NCI-H146 (cell line): Measurements from ENCODE around the gene GDF3.
"Not testable (repeated sequence)": the region's sequence is repeated elsewhere in the genome, so short reads cannot be mapped to it uniquely, and the experiment has no call there.

Source experiments
- DNase-seq: peaks from one replicate; lab custom pipeline; 2025; lab: John Stamatoyannopoulos, UW

The GDF3 gene

DNA sequence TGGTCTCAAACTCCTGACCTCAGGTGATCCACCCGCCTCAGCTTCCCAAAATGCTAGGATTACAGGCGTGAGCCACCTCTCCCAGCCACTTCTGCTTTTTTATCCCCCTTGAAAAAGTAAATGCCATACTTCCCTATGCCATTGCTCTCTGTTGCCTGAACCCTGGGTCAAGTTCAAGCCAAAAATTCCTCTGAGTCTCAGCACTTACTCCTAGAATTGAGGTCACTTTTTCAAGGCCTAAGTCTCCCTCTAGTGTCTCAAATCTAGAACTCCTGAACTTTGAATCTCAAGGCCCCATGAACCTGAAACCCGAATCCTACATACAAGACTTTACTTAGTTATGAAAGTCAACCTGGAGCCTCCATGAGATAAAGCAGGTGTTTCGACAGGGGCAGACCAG, 28.4 kb downstream of the GDF3 start:
- no peak for DNase-seq

DNA sequence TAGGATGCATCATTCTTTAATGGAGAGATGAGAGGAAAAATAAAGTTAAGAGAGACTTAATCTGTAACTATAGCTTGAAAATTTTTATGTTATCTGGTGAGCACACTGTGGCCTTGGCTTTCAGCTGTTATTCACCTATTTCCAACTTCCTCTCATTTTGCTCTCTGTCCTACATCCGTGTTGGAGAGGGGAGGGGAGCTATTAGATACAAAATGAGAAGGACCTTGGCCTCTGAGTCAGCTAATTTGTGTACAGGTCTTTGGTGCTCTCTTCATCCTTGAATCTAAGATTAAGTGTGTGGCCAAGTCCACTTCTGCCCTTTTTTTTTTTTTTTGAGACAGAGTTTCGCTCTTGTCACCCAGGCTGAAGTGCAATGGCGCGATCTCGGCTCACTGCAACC, 29.0 kb downstream of the GDF3 start:
- DNase-seq: no peak

DNA sequence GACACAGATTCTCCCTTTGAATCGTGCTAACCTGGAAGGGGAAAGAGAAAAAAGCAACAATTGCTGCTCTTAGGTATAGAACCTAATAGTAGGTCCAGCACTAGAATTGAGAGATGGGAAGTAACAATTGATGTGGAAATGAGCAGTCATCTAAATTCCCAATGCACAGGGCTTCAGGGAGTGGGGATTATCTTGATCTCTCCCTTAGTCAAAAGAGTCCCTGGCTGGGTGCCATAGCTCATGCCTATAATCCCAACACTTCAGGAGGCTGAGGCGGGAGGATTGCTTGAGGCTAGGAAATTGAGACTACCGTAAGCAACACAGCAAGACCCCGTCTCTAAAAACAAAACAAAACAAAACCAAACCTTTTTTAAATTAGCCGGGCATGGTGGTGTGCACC, 33.8 kb downstream of the GDF3 start:
- no peak for DNase-seq

DNA sequence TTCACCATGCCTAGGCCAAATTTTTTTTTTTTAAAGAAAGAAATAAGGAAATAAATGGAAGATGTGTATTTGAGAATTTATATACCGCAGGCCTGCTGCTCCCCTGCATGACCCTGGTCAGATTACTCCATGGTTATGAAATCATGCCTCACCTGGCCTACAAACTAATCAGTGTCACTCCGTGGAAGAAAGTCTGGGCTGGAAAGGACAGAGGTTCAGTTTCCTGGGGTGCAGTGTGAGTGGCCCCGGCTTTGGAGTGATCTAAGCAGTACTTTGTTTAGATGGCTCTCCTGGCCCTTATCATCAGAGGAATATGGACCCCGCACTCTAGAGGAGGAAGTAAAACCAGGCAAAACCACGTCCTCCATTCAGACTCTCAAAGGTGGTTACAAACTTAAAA, 39.5 kb downstream of the GDF3 start:
- no peak for DNase-seq

DNA sequence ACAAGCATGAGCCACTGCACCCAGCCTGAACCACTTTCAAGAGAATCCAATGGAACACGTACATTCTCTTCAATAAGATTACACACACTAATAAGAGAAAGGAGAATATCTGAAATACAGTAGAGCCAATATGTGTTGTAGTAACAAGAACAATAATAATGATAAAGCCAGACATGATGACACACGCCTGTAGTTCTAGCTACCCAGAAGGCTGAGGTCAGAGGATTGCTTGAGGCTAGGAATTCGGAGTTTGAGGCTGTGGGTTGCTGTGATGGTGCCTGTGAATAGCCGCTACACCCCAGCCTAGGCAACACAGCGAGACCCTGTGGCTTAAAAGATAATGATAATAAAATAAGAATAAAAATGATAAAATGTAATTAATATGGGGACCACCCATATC, 45.5 kb downstream of the GDF3 start:
- no peak for DNase-seq

DNA sequence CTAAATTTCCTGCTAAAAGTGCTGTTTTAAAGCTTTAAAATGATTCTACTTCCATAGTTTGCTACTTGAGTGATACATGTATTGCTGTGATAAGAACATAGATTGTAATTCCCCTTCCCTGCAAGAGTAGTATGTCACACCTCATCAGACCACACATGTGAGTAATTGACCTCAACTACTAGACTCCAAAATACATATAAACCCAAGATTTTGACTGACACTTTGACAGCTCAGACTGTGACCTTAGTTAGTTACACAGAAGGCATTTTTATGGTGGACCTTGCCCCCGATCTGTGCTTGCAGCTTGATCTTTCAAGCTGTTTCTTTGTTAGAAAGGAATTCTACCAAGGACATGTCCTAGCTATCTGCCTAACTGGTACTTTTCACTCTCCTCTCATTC, 48.5 kb downstream of the GDF3 start:
- no peak for DNase-seq

DNA sequence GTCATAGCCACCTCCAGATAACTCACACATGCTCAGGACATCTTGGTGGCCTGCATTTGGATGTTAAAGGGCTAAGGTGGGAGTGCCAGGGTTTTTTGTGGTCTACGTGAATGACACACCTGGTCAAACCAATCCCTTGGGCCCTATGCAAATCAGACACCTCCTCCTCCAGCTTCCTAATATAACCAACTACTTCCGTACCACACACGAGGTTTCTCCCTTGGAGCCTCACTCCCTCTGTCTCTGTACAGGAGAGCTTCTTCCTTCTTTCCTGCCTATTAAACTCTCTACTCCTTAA, 49.4 kb downstream of the GDF3 start:
- no peak for DNase-seq

DNA sequence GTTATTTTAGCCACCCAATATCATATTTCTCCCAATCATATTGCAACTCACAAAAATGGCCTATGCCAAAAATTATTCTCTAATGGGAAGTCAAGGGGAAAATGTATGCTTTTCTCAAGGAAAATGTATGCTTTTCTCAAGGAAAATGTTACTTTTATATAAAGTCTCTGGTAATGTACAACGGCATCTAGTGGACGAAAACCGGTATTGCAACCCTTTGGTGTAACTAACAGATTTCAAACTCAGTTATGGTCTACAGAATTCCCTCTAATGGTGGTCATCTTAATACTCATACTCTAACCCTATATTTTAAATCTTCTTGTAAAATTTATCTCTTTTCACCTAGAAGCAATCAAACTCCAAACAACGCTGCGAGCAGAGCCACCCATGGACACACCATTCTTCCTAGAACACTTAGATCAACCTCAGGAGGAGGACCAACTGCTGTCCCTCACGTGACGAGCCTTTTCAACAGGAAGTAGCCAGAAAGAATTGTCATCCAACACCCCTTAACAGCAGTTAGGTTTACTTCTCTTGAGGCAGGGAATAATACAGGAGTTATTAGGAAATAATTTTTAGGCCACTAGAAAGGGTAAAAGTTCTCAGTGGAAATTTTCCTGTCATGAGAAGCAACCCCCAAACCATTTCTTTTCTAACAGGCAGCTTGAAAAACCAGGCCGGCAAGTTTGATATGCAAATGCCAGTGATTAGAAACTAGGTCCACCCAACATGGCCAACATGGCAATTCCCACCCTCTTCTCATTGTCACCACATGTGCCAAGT, 50.0 kb downstream of the GDF3 start:
- peak; percentile 16 for DNase-seq

DNA sequence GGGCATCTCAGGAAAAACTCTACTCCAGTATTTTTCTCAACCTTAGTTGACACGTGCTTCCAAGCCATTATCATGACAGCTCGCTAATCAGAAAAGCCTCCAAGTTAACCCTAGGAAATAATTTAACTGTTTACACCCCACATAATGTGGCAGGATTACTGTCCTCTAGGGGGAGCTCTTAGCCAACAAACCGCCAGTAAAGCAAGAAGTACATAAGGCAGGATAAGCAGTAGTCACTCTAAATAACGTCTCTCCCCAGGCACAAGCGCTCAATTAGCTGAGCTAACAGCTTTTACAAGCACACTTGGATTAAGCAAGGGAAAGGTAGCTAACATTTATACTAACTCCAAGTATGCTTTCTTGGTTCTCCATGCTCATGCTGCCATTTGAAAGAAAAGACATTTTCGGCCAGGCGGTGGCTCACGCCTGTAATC, 52.7 kb downstream of the GDF3 start:
- no peak for DNase-seq

DNA sequence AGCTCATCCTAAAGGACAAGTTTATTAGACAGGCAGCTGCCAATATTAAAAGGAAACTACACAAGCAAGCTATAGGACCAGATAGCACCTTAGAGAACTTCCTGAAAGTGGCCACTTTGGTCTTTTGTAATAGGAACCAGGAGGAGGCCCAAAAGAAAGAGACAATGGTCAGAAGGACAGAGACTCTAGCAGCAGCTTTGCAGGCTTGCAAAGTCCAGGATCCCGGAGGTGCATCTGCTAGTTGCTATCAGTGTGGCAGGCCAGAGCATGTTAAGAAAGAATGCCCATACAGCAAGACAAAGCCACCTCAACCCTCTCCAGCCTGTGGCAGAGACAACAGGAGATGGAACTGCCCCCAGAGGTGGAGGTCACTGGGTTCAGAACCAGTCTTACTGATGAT, 53.3 kb downstream of the GDF3 start:
- no peak for DNase-seq

DNA sequence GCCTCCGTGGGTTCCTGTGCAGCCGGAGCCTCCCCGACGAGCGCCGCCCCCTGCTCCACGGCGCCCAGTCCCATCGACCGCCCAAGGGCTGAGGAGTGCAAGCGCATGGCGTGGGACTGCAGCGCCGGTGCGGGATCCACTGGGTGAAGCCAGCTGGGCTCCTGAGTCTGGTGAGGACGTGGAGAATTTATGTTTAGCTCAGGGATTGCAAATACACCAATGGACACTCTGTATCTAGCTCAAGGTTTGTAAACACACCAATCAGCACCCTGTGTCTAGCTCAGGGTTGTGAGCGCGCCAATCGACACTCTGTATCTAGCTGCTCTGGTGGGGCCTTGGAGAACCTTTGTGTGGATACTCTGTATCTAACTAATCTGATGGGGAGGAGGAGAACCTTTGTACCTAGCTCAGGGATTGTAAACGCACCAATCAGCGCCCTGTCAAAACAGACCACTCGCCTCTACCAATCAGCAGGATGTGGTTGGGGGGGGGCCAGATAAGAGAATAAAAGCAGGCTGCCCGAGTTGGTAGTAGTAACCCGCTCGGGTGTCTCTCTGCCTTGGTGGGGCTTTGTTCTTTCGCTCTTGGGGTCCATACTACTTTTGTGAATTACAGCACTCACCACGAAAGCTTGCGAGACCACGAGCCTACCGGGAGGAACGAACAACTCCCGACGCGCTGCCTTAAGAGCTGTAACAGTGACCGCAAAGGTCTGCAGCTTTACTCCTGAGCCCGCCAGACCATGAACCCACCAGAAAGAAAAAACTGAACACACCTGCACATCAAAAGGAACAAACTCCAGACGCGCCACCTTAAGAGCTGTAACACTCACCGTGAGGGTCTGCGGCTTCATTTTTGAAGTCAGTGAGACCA, 55.2 kb downstream of the GDF3 start:
- DNase-seq: not testable (repeated sequence)
